Endodermal cell (in vitro differentiated cells): ENCODE results near the gene PPT1. TPM values are rescaled to one million over a fixed set of nuclear protein-coding genes. Genes with fewer than 3 reads are reported as not detected.

Source experiments
- DNase-seq: peaks from one replicate; pipeline ENCODE4 v3.0.0-alpha.2; 2017
- H3K27ac ChIP-seq: 2 replicates; pipeline ENCODE4 v1.5.1; 2013; ENCODE audit warnings: mild to moderate bottlenecking, low read depth, low read length, moderate library complexity
- H3K27me3 ChIP-seq: 2 replicates; pipeline ENCODE4 v1.6.1; 2013; ENCODE audit warnings: mild to moderate bottlenecking, low read length, moderate library complexity; ENCODE audit not compliant: insufficient read depth, control insufficient read depth, poor library complexity, severe bottlenecking
- H3K36me3 ChIP-seq: 2 replicates; pipeline ENCODE4 v1.7.0; 2013; ENCODE audit warnings: mild to moderate bottlenecking, low read length, moderate library complexity; ENCODE audit not compliant: control insufficient read depth, insufficient read depth
- H3K4me1 ChIP-seq: one replicate; pipeline ENCODE4 v1.7.0; 2013; ENCODE audit warnings: low read length; ENCODE audit not compliant: control insufficient read depth, insufficient read depth
- H3K4me3 ChIP-seq: 2 replicates; pipeline ENCODE4 v1.5.1; 2013; ENCODE audit warnings: mild to moderate bottlenecking, low read length, moderate library complexity
- H3K9ac ChIP-seq: 2 replicates; pipeline ENCODE4 v1.6.1; 2013; ENCODE audit warnings: mild to moderate bottlenecking, low read length, moderate library complexity; ENCODE audit not compliant: poor library complexity, severe bottlenecking; ENCODE audit errors: extremely low read depth
- H3K9me3 ChIP-seq: 2 replicates; pipeline ENCODE4 v1.6.1; 2013; ENCODE audit warnings: mild to moderate bottlenecking, low read length, moderate library complexity; ENCODE audit not compliant: control insufficient read depth
- H3K27ac Mint-ChIP-seq: 2 replicates; pipeline ENCODE4 v1.8.0; 2020; ENCODE audit warnings: mixed read lengths
- H3K27me3 Mint-ChIP-seq: 2 replicates; pipeline ENCODE4 v1.8.0; 2021; ENCODE audit warnings: mild to moderate bottlenecking, mixed read lengths; ENCODE audit not compliant: insufficient read depth
- H3K36me3 Mint-ChIP-seq: 2 replicates; pipeline ENCODE4 v1.8.0; 2020; ENCODE audit warnings: low read depth, mixed read lengths
- H3K4me1 Mint-ChIP-seq: 2 replicates; pipeline ENCODE4 v1.8.0; 2020; ENCODE audit warnings: mixed read lengths
- H3K4me3 Mint-ChIP-seq: 2 replicates; pipeline ENCODE4 v1.8.0; 2020; ENCODE audit warnings: mild to moderate bottlenecking, moderate library complexity, mixed read lengths
- H3K9me3 Mint-ChIP-seq: 2 replicates; pipeline ENCODE4 v1.8.0; 2020; ENCODE audit warnings: mild to moderate bottlenecking, mixed read lengths
- CTCF ChIP-seq: fragments of 200-600 bp; sonication (generic); conservative IDR thresholded peaks from 2 replicates; pipeline ENCODE4 v1.5.0; 2021; ENCODE audit warnings: antibody characterized with exemption, mild to moderate bottlenecking
- WGBS, 2 experiments: methylation state at CpG; one replicate each; pipeline versions ENCODE4 v1.1.5 to v1.1.7; 2013; ENCODE audit warnings: missing lambda C conversion rate in 2 of 2, mixed read lengths in 1 of 2; ENCODE audit not compliant: insufficient coverage in 1 of 2, insufficient read length in 1 of 2; 5-methylcytosine and 5-hydroxymethylcytosine counted together
- total RNA-seq, 2 donors: library from RNA; stranded (reverse); fragmentation: NEBNext Ultra II Directional in 1 of 2; extraction: Animal tissue kit (Norgen Biotek cat#: 25700) in 1 of 2; gene quantifications; 2 replicates in 1 of 2; 3 replicates in 1 of 2; pipeline ENCODE4 v1.2.1, GENCODE V29; 2021

PPT1 gene
- total RNA-seq, 2 donors from 2014 or later: 85.7 to 111 TPM

- Mint-ChIP-seq H3K4me1 (no peaks in the 10 kb centered on the region), H3K27me3 (peaks cover 7% of the 10 kb centered on the region), H3K9me3 (peaks cover 6% of the 10 kb centered on the region)
These were observed 66.4 kb downstream of the PPT1 start for GRCh38 chr1:40030528-40031135.

GRCh38 chr1:40029608-40030007, 67.4 kb downstream of the PPT1 start:
- Mint-ChIP-seq H3K4me1 (no peaks in the 10 kb centered on the region), H3K27ac (no peak overlapping the region), H3K4me3 (no peak overlapping the region), H3K9me3 (peaks cover 6% of the 10 kb centered on the region), H3K36me3 (no peaks in the 10 kb centered on the region), H3K27me3 (peaks cover 7% of the 10 kb centered on the region)
- Histone ChIP-seq H3K9ac (no peak overlapping the region), H3K9me3 (no peaks in the 10 kb centered on the region), H3K27ac (no peak overlapping the region), H3K27me3 (no peaks in the 10 kb centered on the region), H3K4me3 (no peak overlapping the region), H3K4me1 (no peaks in the 10 kb centered on the region), H3K36me3 (no peaks in the 10 kb centered on the region)
- 88 to 95% methylated on average over 3 of the region's 3 CpGs for WGBS, 2 experiments
- no peak for DNase-seq
- TF ChIP-seq CTCF: no peak

More at GRCh38 chr1:40030528-40031135, 66.4 kb downstream of the PPT1 start:
- H3K4me1 ChIP-seq: no peaks in the 10 kb centered on the region
- H3K9ac ChIP-seq: no peak overlapping the region
- 93% methylated on average over 3 of the region's 3 CpGs; no CpG with 5 or more reads in 1 of the 2 experiments for WGBS, 2 experiments
- TF ChIP-seq CTCF: no peak
- Mint-ChIP-seq H3K4me3 (no peak overlapping the region), H3K36me3 (no peaks in the 10 kb centered on the region), H3K27ac (no peak overlapping the region)
- DNase-seq: no peak
- no peak overlapping the region for H3K27ac ChIP-seq
- H3K27me3 ChIP-seq: no peaks in the 10 kb centered on the region
- H3K9me3 ChIP-seq: no peaks in the 10 kb centered on the region
- H3K36me3 ChIP-seq: no peaks in the 10 kb centered on the region
- no peak overlapping the region for H3K4me3 ChIP-seq

GRCh38 chr1:40027647-40028046, 69.4 kb downstream of the PPT1 start:
- Mint-ChIP-seq H3K9me3 (peaks cover 12% of the 10 kb centered on the region), H3K4me3 (no peak overlapping the region), H3K27me3 (peaks cover 10% of the 10 kb centered on the region), H3K36me3 (peaks cover 4% of the 10 kb centered on the region), H3K27ac (no peak overlapping the region), H3K4me1 (no peaks in the 10 kb centered on the region)
- Histone ChIP-seq H3K27me3 (no peaks in the 10 kb centered on the region), H3K9me3 (no peaks in the 10 kb centered on the region), H3K9ac (no peak overlapping the region), H3K36me3 (no peaks in the 10 kb centered on the region), H3K4me3 (no peak overlapping the region), H3K4me1 (no peaks in the 10 kb centered on the region), H3K27ac (no peak overlapping the region)
- DNase-seq: no peak
- no peak for TF ChIP-seq CTCF
